PC-9 (cell line): ENCODE results near the gene EWSR1. TPM values are rescaled to one million over a fixed set of nuclear protein-coding genes. Genes with fewer than 3 reads are reported as not detected.

Experiments used
- BruUV-seq: library from RNA; stranded (reverse); fragments of 400-500 nt; replicated peaks from 2 replicates; lab custom pipeline; 2021; lab: Mats Ljungman, UMichigan
- CTCF ChIA-PET: fragments of 300-600 bp; sonication (Branson Sonifier 250); formaldehyde crosslinking; loops from one replicate; lab custom pipeline; 2022; ENCODE audit warnings: antibody characterized with exemption; lab: Charles Lee
- POLR2A ChIA-PET: fragments of 300-600 bp; sonication (Branson Sonifier 250); formaldehyde crosslinking; loops from one replicate; lab custom pipeline; 2022; ENCODE audit warnings: antibody characterized with exemption; ENCODE audit not compliant: unreplicated experiment; lab: Charles Lee
- DNase-seq, 2 experiments: peaks; one replicate each; pipeline versions ENCODE4 v3.0.0 to v3.0.0-alpha.2; 2015 to 2022; ENCODE audit warnings: mixed read lengths in 1 of 2
- H2AFZ ChIP-seq: fragments of 200-600 bp; sonication (generic); 2 replicates; pipeline ENCODE4 v1.8.1; 2017; ENCODE audit warnings: antibody characterized with exemption
- H3F3A ChIP-seq: fragments of 200-600 bp; sonication (generic); 2 replicates; pipeline ENCODE4 v1.8.1; 2017; ENCODE audit warnings: antibody characterized with exemption, mild to moderate bottlenecking, low read depth; ENCODE audit not compliant: insufficient read depth
- H3K27ac ChIP-seq: fragments of 200-600 bp; sonication (generic); 2 replicates; pipeline ENCODE4 v1.6.1; 2016; ENCODE audit warnings: mixed run types
- H3K27me3 ChIP-seq: fragments of 200-600 bp; sonication (generic); 2 replicates; pipeline ENCODE4 v1.6.1; 2016; ENCODE audit warnings: low read depth, mixed run types; ENCODE audit not compliant: insufficient read depth
- H3K36me3 ChIP-seq: fragments of 200-600 bp; sonication (generic); 2 replicates; pipeline ENCODE4 v1.6.1; 2016; ENCODE audit warnings: low read depth, mixed run types
- H3K4me1 ChIP-seq: fragments of 200-600 bp; sonication (generic); replicated peaks from 2 replicates; pipeline ENCODE4 v1.6.1; 2016; ENCODE audit warnings: mixed run types; ENCODE audit not compliant: insufficient read depth
- H3K4me2 ChIP-seq: fragments of 200-600 bp; sonication (generic); 2 replicates; pipeline ENCODE4 v1.6.1; 2017; ENCODE audit warnings: mixed run types
- H3K4me3 ChIP-seq: fragments of 200-600 bp; sonication (generic); 2 replicates; pipeline ENCODE4 v1.6.1; 2016; ENCODE audit warnings: mixed run types
- H3K79me2 ChIP-seq: fragments of 200-600 bp; sonication (generic); 2 replicates; pipeline ENCODE4 v1.6.1; 2017; ENCODE audit warnings: low read depth, mixed run types
- H3K9me2 ChIP-seq: fragments of 200-600 bp; sonication (generic); 2 replicates; pipeline ENCODE4 v1.8.1; 2017; ENCODE audit warnings: mild to moderate bottlenecking; ENCODE audit not compliant: insufficient read depth
- H3K9me3 ChIP-seq: fragments of 200-600 bp; sonication (generic); 2 replicates; pipeline ENCODE4 v1.8.1; 2016; ENCODE audit warnings: low read depth; ENCODE audit not compliant: insufficient read depth
- H4K20me1 ChIP-seq: fragments of 200-600 bp; sonication (generic); 2 replicates; pipeline ENCODE4 v1.8.1; 2017; ENCODE audit not compliant: insufficient read depth
- EZH2 ChIP-seq: fragments of 200-600 bp; sonication (generic); IDR thresholded peaks from 2 replicates; pipeline ENCODE4 v1.8.0; 2017; ENCODE audit warnings: antibody characterized with exemption, low read depth
- intact Hi-C: fragments of 100-400 bp; cut with micrococcal nuclease; formaldehyde crosslinking; loops from one replicate; pipeline ENCODE4 v1.10.0; 2022; ENCODE audit not compliant: unreplicated experiment
- total RNA-seq: library from RNA; stranded (reverse); gene quantifications from 2 replicates; pipeline ENCODE4 v1.2.3, GENCODE V29; 2021
- TF ChIP-seq, protein P1 (sequence below): fragments of 200-600 bp; sonication (generic); conservative IDR thresholded peaks from 2 replicates; pipeline ENCODE4 v1.6.1; 2017; ENCODE audit warnings: mixed run types, antibody characterized with exemption, mild to moderate bottlenecking, moderate library complexity

The EWSR1 gene
- total RNA-seq, 1 experiment from 2014 or later: 200 TPM

DNA sequence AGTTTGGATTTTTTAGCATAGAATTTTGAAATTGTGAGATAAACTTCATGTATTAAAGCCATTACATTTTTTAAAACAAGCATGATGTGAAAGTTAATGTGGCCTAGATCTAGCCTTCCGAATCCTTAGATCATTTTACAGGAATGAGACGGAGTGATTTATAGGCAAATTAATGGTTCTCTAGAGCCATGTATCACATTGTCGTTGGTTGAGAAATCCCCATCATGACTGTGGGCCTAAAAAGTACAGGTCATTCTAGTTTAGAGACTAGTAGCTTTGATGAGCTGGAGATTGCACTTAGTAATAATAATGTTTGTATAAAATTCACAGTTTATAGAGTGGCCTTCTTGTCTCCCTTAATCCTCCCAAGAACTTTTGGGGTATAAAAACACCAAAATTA lies 7.1 kb downstream of the EWSR1 start:
- no peaks in the 10 kb centered on the region for H3K27me3 ChIP-seq
- peaks cover 100% of the 10 kb centered on the region for H3K79me2 ChIP-seq
- ChIA-PET POLR2A (no interaction called here), CTCF (no interaction called here)
- no peak overlapping the region for H3K4me3 ChIP-seq
- no peak overlapping the region for H3K4me2 ChIP-seq
- peaks cover 15% of the 10 kb centered on the region for H3K4me1 ChIP-seq
- H3K9me2 ChIP-seq: no peaks in the 10 kb centered on the region
- no peak overlapping the region for H2AFZ ChIP-seq
- TF ChIP-seq, protein P1, sequence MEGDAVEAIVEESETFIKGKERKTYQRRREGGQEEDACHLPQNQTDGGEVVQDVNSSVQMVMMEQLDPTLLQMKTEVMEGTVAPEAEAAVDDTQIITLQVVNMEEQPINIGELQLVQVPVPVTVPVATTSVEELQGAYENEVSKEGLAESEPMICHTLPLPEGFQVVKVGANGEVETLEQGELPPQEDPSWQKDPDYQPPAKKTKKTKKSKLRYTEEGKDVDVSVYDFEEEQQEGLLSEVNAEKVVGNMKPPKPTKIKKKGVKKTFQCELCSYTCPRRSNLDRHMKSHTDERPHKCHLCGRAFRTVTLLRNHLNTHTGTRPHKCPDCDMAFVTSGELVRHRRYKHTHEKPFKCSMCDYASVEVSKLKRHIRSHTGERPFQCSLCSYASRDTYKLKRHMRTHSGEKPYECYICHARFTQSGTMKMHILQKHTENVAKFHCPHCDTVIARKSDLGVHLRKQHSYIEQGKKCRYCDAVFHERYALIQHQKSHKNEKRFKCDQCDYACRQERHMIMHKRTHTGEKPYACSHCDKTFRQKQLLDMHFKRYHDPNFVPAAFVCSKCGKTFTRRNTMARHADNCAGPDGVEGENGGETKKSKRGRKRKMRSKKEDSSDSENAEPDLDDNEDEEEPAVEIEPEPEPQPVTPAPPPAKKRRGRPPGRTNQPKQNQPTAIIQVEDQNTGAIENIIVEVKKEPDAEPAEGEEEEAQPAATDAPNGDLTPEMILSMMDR: no peak
- BruUV-seq: no TSS peak
- intact Hi-C loops: no loop called here
- peaks cover 78% of the 10 kb centered on the region for H3F3A ChIP-seq
- H4K20me1 ChIP-seq: peaks cover 100% of the 10 kb centered on the region
- no peak overlapping the region for H3K27ac ChIP-seq
- no peak for DNase-seq
- no peaks in the 10 kb centered on the region for H3K9me3 ChIP-seq
- peaks cover 95% of the 10 kb centered on the region for H3K36me3 ChIP-seq

DNA sequence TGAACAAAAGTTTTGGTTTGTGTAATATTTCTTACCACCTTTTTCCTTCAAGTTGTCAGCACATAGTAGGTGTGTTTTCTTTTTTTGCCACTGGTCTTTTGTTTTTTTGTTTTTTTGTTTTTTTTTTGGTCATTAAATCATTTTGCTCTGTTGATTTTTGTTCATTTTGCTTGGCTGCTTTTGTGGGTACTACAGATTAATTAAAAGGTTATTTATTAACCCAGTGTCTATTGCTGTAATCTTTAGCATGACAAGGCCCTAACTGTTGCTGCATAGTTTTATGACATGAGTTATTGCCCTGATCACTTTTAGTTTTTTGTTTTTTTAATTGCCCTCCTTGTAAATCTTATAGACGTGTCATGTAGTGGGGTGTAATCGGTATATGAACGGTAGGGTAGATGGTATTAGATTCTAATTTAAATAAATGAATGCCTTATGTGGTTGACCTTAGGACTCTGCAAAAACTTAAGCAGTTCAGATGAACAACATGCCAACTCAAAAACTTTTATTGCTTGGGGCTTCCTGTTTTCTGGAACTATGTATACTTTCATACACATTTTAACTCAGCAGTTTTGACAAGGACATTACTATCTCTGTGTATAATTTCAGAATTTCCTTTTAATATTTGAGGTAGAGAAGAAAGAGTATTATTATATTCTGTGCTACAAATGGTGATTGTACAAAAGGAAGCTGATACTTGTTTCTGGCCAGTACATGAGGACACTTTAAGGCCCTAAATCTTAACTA lies 7.9 kb downstream of the EWSR1 start:
- CTCF ChIA-PET: no interaction called here
- POLR2A ChIA-PET: interaction anchor here (0.6 kb wide), 1 partner anchor 248 kb away, joined by 3 read pairs; no protein-coding TSS in a partner anchor

DNA sequence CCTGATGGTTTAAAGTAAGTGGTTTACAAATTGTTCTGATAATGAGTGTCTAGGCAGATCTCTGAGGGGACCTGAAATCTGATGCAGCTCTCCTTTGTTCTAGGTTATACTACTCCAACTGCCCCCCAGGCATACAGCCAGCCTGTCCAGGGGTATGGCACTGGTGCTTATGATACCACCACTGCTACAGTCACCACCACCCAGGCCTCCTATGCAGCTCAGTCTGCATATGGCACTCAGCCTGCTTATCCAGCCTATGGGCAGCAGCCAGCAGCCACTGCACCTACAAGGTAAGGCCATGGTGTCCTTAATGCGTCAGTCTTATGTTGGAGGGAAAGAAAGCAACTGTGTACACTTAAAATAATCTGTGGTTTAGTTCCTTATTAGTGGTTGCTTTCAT lies 9.9 kb downstream of the EWSR1 start:
- Histone ChIP-seq H3K27me3 (no peaks in the 10 kb centered on the region), H4K20me1 (peaks cover 98% of the 10 kb centered on the region), H3K36me3 (peaks cover 84% of the 10 kb centered on the region), H2AFZ (no peak overlapping the region), H3K9me2 (no peaks in the 10 kb centered on the region), H3K27ac (no peak overlapping the region), H3K4me2 (no peak overlapping the region), H3K4me1 (no peaks in the 10 kb centered on the region), H3F3A (peaks cover 72% of the 10 kb centered on the region), H3K79me2 (peaks cover 88% of the 10 kb centered on the region), H3K9me3 (no peaks in the 10 kb centered on the region), H3K4me3 (no peak overlapping the region)
- CTCF ChIA-PET: no interaction called here
- POLR2A ChIA-PET: no interaction called here
- TF ChIP-seq, protein P1: no peak
- no peak for TF ChIP-seq EZH2
- no peak for DNase-seq
- no TSS peak for BruUV-seq
- intact Hi-C loops: no loop called here

More for the DNA sequence above, 7.9 kb downstream of the EWSR1 start:
- H2AFZ ChIP-seq: no peak overlapping the region
- DNase-seq: no peak
- H3F3A ChIP-seq: peaks cover 80% of the 10 kb centered on the region
- no peak overlapping the region for H3K4me3 ChIP-seq
- H3K27me3 ChIP-seq: no peaks in the 10 kb centered on the region
- TF ChIP-seq, protein P1: no peak
- no peak for TF ChIP-seq EZH2
- H3K9me2 ChIP-seq: no peaks in the 10 kb centered on the region
- H3K4me1 ChIP-seq: peaks cover 7% of the 10 kb centered on the region
- H3K27ac ChIP-seq: no peak overlapping the region
- no peaks in the 10 kb centered on the region for H3K9me3 ChIP-seq
- H4K20me1 ChIP-seq: peaks cover 100% of the 10 kb centered on the region
- H3K4me2 ChIP-seq: no peak overlapping the region
- intact Hi-C loops: no loop called here
- no TSS peak for BruUV-seq
- peaks cover 94% of the 10 kb centered on the region for H3K79me2 ChIP-seq
- peaks cover 91% of the 10 kb centered on the region for H3K36me3 ChIP-seq
